ENCODE results near the gene CHCHD3. TPM values are rescaled to one million over a fixed set of nuclear protein-coding genes. Genes with fewer than 3 reads are reported as not detected.

CHCHD3 gene
- polyA plus RNA-seq, 1 donor (not counting 4 experiments of a cell fraction or from before 2014, with no cell fraction given), result 59.2 TPM

DNA sequence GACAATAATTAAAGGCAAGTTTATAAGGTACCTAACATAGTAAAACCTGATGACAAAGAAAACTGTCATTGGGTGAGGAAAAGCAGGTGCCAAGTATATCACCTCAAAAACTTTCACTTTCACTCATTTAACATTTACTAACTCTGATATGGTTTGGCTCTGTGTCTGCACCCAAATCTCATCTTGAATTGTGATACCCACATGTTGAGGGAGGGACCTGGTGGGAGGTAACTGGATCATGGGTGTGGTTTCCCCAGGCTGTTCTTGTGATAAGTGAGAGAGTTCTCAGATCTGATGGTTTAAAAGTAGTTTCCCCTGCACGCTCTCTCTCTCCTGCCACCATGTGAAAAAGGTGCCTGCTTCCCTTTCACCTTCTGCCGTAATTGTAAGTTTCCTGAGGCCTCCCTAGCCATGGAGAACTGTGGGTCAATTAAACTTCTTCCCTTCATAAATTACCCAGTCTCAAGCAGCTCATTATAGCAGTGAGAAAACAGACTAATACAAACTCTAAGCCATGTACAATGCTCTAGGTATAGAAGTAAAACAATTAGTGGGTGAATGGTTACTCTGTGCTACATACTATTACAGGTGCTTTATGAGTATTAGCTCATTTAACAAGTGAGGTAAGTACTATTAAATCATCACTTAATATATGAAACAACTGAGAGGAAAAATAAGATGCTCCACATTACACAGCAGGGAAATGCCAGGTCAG lies 199.0 kb downstream of the CHCHD3 start:
- TF ChIP-seq, protein P1, sequence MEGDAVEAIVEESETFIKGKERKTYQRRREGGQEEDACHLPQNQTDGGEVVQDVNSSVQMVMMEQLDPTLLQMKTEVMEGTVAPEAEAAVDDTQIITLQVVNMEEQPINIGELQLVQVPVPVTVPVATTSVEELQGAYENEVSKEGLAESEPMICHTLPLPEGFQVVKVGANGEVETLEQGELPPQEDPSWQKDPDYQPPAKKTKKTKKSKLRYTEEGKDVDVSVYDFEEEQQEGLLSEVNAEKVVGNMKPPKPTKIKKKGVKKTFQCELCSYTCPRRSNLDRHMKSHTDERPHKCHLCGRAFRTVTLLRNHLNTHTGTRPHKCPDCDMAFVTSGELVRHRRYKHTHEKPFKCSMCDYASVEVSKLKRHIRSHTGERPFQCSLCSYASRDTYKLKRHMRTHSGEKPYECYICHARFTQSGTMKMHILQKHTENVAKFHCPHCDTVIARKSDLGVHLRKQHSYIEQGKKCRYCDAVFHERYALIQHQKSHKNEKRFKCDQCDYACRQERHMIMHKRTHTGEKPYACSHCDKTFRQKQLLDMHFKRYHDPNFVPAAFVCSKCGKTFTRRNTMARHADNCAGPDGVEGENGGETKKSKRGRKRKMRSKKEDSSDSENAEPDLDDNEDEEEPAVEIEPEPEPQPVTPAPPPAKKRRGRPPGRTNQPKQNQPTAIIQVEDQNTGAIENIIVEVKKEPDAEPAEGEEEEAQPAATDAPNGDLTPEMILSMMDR (optimal IDR thresholded peaks at IDR 0.05 in 1 of 3, IDR thresholded peaks at IDR 0.05 in 1 of 3, conservative IDR thresholded peaks at IDR 0.05 in 1 of 3; ENCODE audit: extremely low read depth in 1 of 3, insufficient read depth in 2 of 3, low read length in 3 of 3), result no peak
- TF ChIP-seq EZH2 (IDR thresholded peaks at IDR 0.05; ENCODE audit: low read length), result no peak
- Histone ChIP-seq H3K36me3 (ENCODE audit: control insufficient read depth in 2 of 2, extremely low read depth in 1 of 2, insufficient read depth in 2 of 2, low read length in 2 of 2) (no peaks in the 10 kb centered on the region), H3K79me2 (ENCODE audit: control insufficient read depth, insufficient read depth, low read length) (no peaks in the 10 kb centered on the region), H3K4me1 (ENCODE audit: control insufficient read depth, extremely low read depth, insufficient read depth, low read length) (peaks cover 15% of the 10 kb centered on the region), H3K9ac (ENCODE audit: control insufficient read depth, extremely low read depth, insufficient read depth, low read length) (no peak overlapping the region), H3K4me2 (ENCODE audit: control insufficient read depth, extremely low read depth, insufficient read depth, low read depth, low read length) (no peak overlapping the region), H3K4me3 (ENCODE audit: control insufficient read depth in 2 of 3, extremely low read depth in 1 of 3, insufficient read depth in 2 of 3, low read depth in 1 of 3, low read length in 3 of 3) (no peak overlapping the region), H2AFZ (ENCODE audit: control insufficient read depth, low read length) (no peak overlapping the region), H4K20me1 (ENCODE audit: control insufficient read depth, extremely low read depth, insufficient read depth, low read length) (no peaks in the 10 kb centered on the region), H3K9me1 (ENCODE audit: control insufficient read depth, extremely low read depth, insufficient read depth, low read length) (no peaks in the 10 kb centered on the region), H3K27me3 (ENCODE audit: control insufficient read depth, extremely low read depth, insufficient read depth, low read length) (no peaks in the 10 kb centered on the region), H3K27ac (ENCODE audit: control insufficient read depth, insufficient read depth, low read length) (no peak overlapping the region), H3K9me3 (ENCODE audit: control insufficient read depth, low read depth, low read length) (no peaks in the 10 kb centered on the region)
- dilution Hi-C loops (cut with MboI; ENCODE audit: extremely low pct_ligation_motif_present, low sequenced_read_pairs), result no loop called here
- FAIRE-seq (no peak), DNase-seq (ENCODE audit: low read depth, low spot score) (no peak)

DNA sequence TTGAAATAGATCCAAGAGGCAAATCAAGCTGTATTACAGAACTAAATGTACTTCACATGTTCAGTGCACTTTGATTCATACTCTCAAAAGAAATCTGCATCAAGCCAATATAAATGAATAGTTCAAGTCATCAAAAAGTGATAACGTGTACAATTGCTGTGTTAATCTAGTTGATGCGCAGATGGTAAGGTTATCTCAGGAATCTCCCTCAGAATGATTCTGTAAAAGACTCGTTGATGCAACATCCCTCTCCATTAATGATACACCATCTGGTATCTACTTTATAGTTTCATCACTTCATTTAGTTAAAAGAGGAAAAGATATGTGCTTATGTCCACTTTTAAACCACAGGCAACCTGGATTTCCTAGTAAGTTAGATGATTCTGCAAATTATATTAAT lies 200.6 kb downstream of the CHCHD3 start:
- DNase-seq (ENCODE audit: low read depth, low spot score), result no peak
- H4K20me1 ChIP-seq (ENCODE audit: control insufficient read depth, extremely low read depth, insufficient read depth, low read length), result no peaks in the 10 kb centered on the region
- H3K4me1 ChIP-seq (ENCODE audit: control insufficient read depth, extremely low read depth, insufficient read depth, low read length), result peaks cover 18% of the 10 kb centered on the region
- no peak for FAIRE-seq
- TF ChIP-seq EZH2 (IDR thresholded peaks at IDR 0.05; ENCODE audit: low read length), result no peak
- TF ChIP-seq, protein P1 (optimal IDR thresholded peaks at IDR 0.05 in 1 of 3, IDR thresholded peaks at IDR 0.05 in 1 of 3, conservative IDR thresholded peaks at IDR 0.05 in 1 of 3; ENCODE audit: extremely low read depth in 1 of 3, insufficient read depth in 2 of 3, low read length in 3 of 3), result no peak
- no peak overlapping the region for H3K4me3 ChIP-seq (ENCODE audit: control insufficient read depth in 2 of 3, extremely low read depth in 1 of 3, insufficient read depth in 2 of 3, low read depth in 1 of 3, low read length in 3 of 3)
- H3K9ac ChIP-seq (ENCODE audit: control insufficient read depth, extremely low read depth, insufficient read depth, low read length), result no peak overlapping the region
- H3K4me2 ChIP-seq (ENCODE audit: control insufficient read depth, extremely low read depth, insufficient read depth, low read depth, low read length), result no peak overlapping the region
- H3K27ac ChIP-seq (ENCODE audit: control insufficient read depth, insufficient read depth, low read length), result no peak overlapping the region
- dilution Hi-C loops (cut with MboI; ENCODE audit: extremely low pct_ligation_motif_present, low sequenced_read_pairs), result no loop called here
- H3K79me2 ChIP-seq (ENCODE audit: control insufficient read depth, insufficient read depth, low read length), result no peaks in the 10 kb centered on the region
- H3K27me3 ChIP-seq (ENCODE audit: control insufficient read depth, extremely low read depth, insufficient read depth, low read length), result no peaks in the 10 kb centered on the region
- H2AFZ ChIP-seq (ENCODE audit: control insufficient read depth, low read length), result no peak overlapping the region
- H3K9me1 ChIP-seq (ENCODE audit: control insufficient read depth, extremely low read depth, insufficient read depth, low read length), result no peaks in the 10 kb centered on the region
- H3K9me3 ChIP-seq (ENCODE audit: control insufficient read depth, low read depth, low read length), result no peaks in the 10 kb centered on the region
- H3K36me3 ChIP-seq (ENCODE audit: control insufficient read depth in 2 of 2, extremely low read depth in 1 of 2, insufficient read depth in 2 of 2, low read length in 2 of 2), result no peaks in the 10 kb centered on the region
